Activated CD8-positive, alpha-beta memory T cell treated with anti-CD3 and anti-CD28 coated beads for 24 hours (primary cell): ENCODE results near the gene CBLB.

Experiments
- DNase-seq: peaks from one replicate; pipeline ENCODE4 v3.0.0-alpha.2; 2020

Gene CBLB

GRCh38 chr3:105611304-105612192, 257.3 kb downstream of the CBLB start:
- no peak for DNase-seq

GRCh38 chr3:105610473-105610872, 258.3 kb downstream of the CBLB start:
- DNase-seq = no peak

GRCh38 chr3:105608623-105609022, 260.2 kb downstream of the CBLB start:
- DNase-seq = no peak

GRCh38 chr3:105606016-105606415, 262.8 kb downstream of the CBLB start:
- DNase-seq = no peak
